ENCODE measurements around the gene NUAK2. TPM values are rescaled to one million over a fixed set of nuclear protein-coding genes. Genes with fewer than 3 reads are reported as not detected.

NUAK2 gene
- total and polyA plus RNA-seq, 3 donors from 2014 or later = 7.2 to 19.6 (median 13.4) TPM

DNA sequence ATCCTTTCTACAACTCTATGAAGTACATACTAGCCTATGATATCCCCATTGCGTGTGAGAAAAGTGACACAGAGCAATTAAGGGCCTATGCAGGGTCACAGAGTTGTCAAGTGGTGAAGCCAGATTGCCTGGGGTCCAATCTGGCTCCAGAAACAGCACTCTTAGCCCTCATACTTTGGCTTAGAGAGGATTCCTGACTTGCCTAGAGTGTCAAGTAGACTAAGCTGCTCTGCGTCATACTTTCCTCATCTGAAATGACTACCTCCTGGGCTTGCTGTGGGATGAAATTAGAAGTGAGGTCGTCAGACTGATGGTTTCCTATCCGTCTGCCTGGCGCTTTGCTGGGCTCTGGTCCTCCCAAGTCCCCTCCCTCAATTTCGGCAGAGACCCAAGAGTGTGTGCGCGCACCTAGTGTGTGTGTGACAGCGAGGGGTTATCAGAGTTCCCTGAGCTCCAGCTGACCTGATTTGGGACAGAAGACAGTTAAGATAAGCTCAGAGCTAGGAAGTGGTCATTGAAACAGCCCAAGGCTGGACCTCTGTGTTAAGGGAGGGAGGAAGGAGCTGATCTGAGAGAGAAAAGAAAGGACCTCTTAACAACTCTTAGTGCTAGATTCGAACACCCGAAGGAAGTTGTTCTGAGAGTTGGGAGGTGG lies 5.4 kb upstream of the NUAK2 start:
- no peak overlapping the region for H3K27ac ChIP-seq
- DNase-seq = no peak
- no peaks in the 10 kb centered on the region for H3K36me3 ChIP-seq (ENCODE audit: low read depth, missing control alignments)
- no peaks in the 10 kb centered on the region for H3K9me3 ChIP-seq
- no peak overlapping the region for H3K4me3 ChIP-seq
- WGBS, 2 donors = 73 to 82% methylated on average over 10 to 11 of the region's 11 CpGs
- no peak for TF ChIP-seq POLR2A (IDR thresholded peaks at IDR 0.05)
- TF ChIP-seq, protein P1, sequence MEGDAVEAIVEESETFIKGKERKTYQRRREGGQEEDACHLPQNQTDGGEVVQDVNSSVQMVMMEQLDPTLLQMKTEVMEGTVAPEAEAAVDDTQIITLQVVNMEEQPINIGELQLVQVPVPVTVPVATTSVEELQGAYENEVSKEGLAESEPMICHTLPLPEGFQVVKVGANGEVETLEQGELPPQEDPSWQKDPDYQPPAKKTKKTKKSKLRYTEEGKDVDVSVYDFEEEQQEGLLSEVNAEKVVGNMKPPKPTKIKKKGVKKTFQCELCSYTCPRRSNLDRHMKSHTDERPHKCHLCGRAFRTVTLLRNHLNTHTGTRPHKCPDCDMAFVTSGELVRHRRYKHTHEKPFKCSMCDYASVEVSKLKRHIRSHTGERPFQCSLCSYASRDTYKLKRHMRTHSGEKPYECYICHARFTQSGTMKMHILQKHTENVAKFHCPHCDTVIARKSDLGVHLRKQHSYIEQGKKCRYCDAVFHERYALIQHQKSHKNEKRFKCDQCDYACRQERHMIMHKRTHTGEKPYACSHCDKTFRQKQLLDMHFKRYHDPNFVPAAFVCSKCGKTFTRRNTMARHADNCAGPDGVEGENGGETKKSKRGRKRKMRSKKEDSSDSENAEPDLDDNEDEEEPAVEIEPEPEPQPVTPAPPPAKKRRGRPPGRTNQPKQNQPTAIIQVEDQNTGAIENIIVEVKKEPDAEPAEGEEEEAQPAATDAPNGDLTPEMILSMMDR (IDR thresholded peaks at IDR 0.05) = no peak
- intact Hi-C loops (cut with DNase I; ENCODE audit: low total_unique reads) = loop anchor here (5.0 kb wide), 1 partner anchor 55 kb away; no protein-coding TSS in a partner anchor
- H3K4me1 ChIP-seq = no peaks in the 10 kb centered on the region
- no peaks in the 10 kb centered on the region for H3K27me3 ChIP-seq

DNA sequence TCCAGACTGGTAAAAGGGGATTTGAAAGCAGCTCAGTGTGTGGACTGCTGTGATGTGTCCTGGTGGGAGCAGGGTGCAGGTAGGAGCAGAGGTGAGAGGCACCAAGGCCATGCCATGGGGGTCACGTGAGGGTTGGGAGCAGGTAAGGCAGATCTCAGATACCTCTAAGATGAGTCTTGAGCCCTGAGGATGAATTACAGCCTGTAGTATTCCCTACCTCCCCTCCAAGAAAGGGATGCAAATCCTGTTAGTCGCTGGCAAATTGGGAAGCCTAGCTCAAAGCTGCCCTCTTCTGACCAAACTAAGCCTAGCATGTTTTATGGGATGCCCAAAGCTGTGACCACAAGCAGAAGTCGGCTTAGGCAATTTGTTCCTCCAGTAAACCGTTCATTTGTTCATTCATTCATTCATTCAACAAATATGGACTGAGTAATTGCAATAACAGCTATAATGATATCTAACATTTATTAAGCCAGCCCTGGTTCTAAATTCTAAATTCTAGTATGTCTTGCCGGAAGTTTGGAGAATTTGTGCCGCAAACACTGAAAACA lies 3.9 kb upstream of the NUAK2 start:
- WGBS, 2 donors = 38 to 49% methylated on average over 6 of the region's 6 CpGs
- Histone ChIP-seq H3K27me3 (no peaks in the 10 kb centered on the region), H3K4me1 (peaks cover 3% of the 10 kb centered on the region), H3K9me3 (no peaks in the 10 kb centered on the region), H3K27ac (no peak overlapping the region), H3K36me3 (ENCODE audit: low read depth, missing control alignments) (no peaks in the 10 kb centered on the region), H3K4me3 (no peak overlapping the region)
- TF ChIP-seq, protein P1 (IDR thresholded peaks at IDR 0.05) = peak; percentile 38 to 75 (median 65)
- no peak for TF ChIP-seq POLR2A (IDR thresholded peaks at IDR 0.05)
- intact Hi-C loops (cut with DNase I; ENCODE audit: low total_unique reads) = loop anchor here (5.0 kb wide), 1 partner anchor 53 kb away; no protein-coding TSS in a partner anchor
- DNase-seq = peak; percentile 78

- 53 to 76% methylated on average over 6 of the region's 6 CpGs for WGBS, 2 donors
- intact Hi-C loops (cut with DNase I; ENCODE audit: low total_unique reads) = loop anchor here (5.0 kb wide), 1 partner anchor 52 kb away; no protein-coding TSS in a partner anchor
Measured at GRCh38 chr1:205324781-205325180, 3.2 kb upstream of the NUAK2 start.

DNA sequence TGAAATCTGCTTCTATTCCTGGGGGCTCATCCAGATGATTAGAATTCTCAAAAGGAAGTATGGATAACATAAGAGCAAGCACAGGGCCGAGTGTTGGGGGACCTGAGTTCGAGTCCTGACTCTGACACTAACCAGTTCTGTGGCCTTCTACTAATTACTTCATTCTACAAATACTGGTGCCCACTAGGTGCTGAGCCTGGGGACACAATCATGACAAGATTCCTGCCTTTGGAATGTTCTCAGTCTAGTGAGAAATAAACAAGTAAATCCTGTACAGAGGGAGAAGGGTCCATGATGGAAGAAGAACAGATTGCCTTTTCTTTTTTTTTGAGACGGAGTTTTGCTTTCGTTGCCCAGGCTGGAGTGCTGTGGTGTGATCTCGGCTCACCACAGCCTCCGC lies 2.2 kb upstream of the NUAK2 start:
- 89 to 93% methylated on average over 6 of the region's 6 CpGs for WGBS, 2 donors
- intact Hi-C loops (cut with DNase I; ENCODE audit: low total_unique reads) = no loop called here
- no peaks in the 10 kb centered on the region for H3K27me3 ChIP-seq
- no peak overlapping the region for H3K4me3 ChIP-seq
- H3K4me1 ChIP-seq = peaks cover 9% of the 10 kb centered on the region
- H3K9me3 ChIP-seq = no peaks in the 10 kb centered on the region
- no peak for TF ChIP-seq POLR2A (IDR thresholded peaks at IDR 0.05)
- TF ChIP-seq, protein P1 (IDR thresholded peaks at IDR 0.05) = no peak
- no peak overlapping the region for H3K27ac ChIP-seq
- no peak for DNase-seq
- no peaks in the 10 kb centered on the region for H3K36me3 ChIP-seq (ENCODE audit: low read depth, missing control alignments)

More at GRCh38 chr1:205324781-205325180, 3.2 kb upstream of the NUAK2 start:
- Histone ChIP-seq H3K27me3 (no peaks in the 10 kb centered on the region), H3K27ac (no peak overlapping the region), H3K4me3 (no peak overlapping the region), H3K4me1 (peaks cover 3% of the 10 kb centered on the region), H3K36me3 (ENCODE audit: low read depth, missing control alignments) (no peaks in the 10 kb centered on the region), H3K9me3 (no peaks in the 10 kb centered on the region)
- no peak for DNase-seq
- TF ChIP-seq POLR2A (IDR thresholded peaks at IDR 0.05) = no peak
- TF ChIP-seq, protein P1 (IDR thresholded peaks at IDR 0.05) = no peak
